UCSD-AML1 (cell line): Measurements from ENCODE around the gene ASB18.

Experiments used
- DNase-seq: peaks from one replicate; lab custom pipeline; 2025; ENCODE audit not compliant: unreplicated experiment; lab: John Stamatoyannopoulos, UW

The ASB18 gene

DNA sequence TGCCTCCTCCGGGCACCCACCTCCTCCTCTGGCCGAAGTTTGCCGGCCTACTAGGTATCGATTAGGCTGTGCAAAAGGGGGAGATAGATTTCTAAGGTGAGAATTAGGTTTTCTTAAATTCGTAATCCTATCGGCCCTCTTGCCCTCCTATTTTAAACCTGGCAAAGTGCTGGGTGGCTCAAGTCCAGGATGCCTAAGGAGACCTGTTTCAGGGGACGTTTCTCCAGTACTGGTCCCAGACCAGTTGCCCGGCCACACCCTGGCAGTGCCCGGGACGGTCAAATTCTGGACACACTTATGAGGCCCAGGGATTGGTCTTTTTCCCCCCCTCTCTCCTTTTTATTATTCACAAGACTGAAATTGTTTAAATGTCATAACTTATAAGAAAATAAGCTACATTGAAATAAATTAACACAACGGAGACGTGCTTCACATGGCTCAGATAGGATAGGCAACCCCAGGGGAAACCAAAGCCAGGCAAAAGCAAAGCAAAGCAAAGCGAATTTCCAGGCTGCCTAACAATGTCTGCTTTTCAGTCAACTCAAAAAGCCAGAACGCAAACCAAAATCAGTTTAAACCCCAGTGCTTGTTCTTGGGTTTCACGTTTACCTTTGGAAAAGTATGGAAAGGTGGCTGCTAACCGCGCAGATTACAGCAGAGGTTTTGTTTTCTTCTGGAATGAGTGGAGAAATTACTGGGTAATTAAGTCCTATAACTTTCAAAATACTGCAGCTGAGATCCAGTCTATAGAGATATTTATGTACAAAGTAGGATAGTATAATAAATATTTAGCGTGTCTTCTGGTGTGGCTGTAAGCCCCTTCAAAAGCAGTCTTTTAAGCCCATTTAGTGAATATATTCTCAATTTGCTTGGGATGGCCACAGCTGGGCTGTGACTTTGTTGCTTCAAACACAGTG is 99.0 kb downstream of the ASB18 start:
- DNase-seq, result no peak

DNA sequence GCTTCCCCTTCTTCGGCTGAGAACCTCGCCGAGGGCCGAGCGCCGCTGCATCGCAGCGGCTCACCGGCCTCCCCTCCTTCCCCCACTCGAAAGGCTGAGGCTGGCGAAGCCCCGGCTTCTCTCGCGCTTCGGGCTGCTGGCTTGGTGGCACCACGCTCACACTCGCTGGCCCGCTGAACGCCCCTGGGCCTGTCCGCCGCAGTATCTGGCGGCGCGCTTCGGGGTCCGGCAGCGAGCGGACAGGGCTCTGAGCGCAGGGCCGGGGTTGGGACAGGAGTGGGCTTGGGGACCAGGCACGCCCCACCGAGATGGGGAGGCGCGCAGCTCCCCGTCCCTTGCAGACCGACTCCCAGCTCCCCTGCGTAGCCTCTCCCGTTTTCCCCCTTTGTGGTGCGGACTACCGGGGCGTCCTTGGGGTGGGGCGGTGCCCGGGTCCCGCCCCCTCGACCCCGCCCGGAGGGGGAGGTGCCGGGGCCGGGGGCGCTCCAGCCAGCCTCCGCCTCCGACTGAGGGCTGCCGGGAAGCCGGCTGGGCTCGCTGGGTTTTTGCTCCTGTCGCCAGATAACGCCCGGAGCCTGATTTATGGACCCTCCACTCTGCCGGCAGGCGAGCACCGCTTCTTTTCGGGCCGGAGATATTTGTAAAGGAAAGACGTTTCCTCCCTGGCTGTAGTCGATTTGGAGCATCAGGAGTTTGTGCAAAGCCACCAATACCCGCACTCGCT is 99.8 kb downstream of the ASB18 start:
- DNase-seq, result no peak

DNA sequence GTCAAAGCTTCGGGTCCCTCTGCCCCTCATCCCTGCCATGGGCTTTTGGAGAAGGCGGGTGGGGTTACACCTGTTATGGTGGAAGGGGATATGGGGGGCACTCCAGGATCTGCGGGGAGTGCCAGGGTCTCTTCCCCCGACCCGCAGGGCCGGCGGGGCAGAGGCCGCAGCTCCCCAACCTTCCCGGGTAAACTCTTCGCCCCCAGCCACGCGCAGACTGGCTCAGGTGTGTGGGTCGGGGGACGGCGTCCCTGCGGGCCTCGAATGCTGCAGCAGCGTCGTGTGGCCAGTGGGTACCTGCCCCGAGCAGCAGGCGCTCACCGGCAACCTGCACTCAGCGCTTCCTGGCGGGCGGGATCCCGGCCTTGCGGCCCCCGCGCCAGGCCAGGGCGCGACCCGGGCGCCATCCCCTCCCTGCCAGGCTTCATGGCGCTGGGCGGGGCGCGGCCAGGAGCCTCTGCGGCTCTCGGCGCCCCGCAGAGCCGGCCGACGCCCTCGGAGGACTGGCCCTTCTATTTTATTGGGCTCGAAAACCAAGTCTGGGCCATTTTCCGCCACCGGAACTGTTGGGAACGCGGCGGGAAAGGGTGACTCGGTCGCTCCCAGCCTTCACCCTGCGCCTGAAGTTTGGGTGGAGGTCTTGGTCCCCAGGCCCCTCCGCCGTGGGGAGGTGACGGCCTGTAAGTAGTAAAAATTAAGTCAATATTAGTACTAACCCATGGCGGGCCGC is 100.6 kb downstream of the ASB18 start:
- no peak for DNase-seq

DNA sequence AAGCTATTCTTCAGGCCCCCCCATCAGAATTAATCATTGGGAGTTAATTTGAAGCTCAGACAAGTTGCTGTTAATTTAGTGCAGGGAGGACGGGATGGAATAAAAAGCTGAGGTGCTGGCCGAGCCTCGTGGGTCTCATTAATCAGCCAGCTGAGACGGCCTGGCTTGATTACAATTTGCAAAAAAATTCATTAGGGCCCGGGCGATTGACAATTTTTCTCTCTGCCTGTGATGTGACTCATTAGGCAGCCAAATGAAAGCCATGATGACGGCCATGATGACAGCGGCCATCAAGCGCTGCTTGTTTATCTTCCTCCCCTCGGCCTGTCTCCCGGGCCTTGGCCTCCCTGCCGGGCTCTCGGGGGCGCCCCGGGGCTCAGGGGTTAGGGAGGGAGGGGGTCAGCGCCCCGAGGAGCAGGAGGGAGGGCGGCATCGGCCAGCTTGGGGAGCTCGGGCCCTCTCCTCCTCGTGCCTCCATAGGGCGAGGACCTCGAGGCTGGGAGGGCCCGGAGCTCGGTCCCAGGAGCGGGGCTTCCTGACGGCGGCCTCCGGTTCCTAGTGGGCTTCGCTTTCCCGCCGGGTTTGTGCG is 101.2 kb downstream of the ASB18 start:
- no peak for DNase-seq

DNA sequence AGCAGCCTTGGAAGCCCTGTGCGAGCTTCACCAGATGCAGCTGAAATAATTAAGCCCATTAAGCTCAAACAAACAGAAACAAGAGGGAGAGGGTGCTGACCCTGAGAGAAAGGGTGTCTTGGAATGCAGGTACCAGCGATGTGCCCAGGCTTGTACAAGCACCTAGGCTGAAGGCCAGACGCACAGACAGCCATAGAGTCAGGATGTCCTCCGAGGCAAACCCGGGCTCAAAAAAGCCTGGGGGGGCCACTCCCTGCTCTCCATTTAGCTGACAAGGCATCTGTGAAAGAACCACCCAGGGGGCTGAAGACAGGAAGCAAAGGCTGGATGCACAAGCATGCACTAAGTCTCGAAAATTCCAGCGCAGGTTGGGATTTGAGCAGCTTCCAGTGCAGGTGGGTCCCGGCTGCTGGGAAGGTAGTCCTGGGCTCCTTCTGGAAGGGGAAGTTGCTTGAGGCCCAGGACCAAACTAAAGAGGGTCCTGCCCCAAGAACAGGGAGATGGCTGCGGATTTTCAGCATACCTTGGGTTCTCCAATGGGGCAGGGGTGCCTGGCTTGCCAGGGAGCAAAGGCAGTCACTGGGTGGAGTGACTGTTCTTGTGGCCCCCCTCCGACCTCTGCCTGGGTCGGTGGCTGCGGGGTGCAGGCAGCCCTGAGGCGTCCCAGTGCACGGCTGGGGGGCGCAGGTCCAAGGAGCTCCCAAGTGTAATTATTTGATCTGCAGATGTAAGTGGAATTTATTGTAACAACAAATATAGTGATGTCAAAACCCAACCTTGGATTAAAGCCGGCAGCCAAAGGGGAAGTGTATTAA is 102.0 kb downstream of the ASB18 start:
- no peak for DNase-seq

DNA sequence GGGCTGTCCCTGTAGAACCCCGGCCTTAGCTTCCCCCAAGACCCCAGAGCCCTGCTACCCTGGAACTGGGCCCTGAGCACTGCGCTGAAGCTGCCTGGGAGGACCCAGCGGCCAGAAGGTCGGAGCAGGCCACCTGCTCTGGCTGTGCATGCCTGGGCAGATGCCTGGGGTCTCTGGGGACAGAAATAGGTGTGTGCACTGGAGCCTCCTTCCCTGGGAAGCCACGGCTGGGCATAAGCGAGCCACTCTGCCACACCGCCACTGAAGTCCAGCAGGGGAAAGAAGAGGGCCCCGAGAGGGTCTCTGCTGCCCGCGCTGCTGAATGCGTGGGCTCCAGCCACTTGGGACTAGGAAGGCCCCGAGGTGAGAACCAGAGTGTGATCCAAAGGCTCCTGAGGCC is 102.7 kb downstream of the ASB18 start:
- no peak for DNase-seq

DNA sequence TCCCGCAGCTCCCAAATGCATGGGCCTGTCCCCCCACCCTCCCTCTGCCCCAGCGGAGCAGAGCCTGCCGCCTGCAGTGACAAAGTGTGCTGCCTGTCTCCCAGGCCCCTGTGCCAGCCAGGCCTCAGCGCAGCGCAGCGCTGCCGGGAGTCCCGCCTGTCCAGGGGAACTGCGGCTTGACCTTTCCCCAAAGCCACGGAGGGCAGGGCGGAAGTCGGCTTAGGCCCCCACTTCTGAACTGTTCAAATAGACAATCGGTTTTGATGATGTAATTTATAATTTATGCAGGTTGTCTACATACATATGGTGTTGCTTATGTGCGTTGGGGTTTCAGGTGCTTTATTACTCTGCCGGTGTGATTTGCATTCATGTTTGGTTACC is 103.1 kb downstream of the ASB18 start:
- no peak for DNase-seq

DNA sequence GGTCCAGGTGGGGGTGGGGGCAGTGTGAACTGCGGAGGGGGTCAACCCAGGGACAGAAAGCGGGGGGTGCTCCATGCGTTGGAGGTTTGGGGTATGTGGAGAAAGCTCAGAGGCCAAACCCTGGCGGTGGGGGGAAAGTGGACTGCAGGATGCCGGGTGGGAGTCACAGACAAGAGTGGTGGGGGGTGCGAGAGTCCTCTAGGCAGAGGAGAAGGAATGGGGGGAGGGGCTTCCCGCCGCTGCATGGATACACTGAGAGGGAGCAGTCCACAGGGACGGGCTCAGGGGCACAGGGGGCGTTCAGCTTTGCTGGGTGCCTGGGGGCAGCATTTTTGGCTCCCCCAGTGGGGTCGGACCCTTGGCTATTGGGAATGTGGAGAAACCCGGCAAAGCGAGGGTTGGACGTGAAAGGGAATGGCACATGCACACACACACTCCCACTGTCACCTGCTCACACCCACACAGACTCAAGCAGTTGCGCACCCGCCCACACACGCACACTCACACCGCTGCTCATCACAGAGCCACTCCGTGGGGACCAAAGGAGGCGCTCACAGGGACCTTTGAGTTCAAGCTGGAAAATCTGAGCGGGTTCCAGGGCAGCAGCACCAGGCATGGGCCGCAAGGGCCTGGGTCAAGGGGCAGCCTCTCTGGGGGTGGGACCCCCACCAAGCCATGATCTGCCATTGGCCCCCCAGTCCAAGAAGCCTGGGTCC is 103.7 kb downstream of the ASB18 start:
- DNase-seq, result no peak

GRCh38 chr2:236159778-236160170 is 104.4 kb downstream of the ASB18 start:
- DNase-seq, result no peak

DNA sequence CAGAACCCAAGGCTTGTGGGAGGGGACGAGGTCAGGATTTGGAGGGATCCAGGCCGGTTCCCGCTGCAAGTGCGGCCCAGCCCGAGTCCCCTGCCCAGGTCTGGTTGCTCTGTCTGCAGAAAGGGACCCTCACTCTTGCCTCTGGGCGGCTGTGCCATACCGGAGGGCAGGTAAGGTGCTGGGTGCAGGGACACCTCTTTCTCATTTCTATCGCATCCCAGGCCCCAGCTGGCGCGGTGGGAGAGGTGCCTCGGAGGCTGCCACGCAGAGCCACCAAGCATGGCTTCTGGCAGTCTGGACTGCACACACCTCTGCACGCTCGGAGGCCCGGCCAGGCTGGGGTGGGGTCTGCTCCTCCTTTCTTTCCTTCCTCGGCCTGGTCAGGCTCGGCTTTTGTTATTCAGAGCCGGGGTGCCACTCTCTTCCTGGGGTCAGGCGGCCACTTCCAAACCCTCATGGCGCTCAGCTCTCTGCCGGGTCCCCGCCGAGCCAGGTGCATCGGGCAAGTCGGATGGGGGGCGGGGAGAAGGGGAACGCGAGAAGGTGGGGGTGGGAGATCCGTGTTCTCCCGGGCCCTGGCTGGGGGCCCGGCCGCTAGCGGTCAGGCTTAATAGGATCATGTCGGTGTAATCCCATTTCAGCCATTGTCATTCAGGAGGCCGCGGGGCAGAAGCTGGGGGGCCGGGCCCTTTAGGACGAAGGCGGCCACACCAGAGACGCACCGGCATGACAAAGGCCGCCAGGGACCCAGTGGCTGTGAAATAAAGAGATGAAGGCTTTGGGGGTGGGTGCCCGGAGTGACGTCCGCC is 105.0 kb downstream of the ASB18 start:
- DNase-seq, result no peak

DNA sequence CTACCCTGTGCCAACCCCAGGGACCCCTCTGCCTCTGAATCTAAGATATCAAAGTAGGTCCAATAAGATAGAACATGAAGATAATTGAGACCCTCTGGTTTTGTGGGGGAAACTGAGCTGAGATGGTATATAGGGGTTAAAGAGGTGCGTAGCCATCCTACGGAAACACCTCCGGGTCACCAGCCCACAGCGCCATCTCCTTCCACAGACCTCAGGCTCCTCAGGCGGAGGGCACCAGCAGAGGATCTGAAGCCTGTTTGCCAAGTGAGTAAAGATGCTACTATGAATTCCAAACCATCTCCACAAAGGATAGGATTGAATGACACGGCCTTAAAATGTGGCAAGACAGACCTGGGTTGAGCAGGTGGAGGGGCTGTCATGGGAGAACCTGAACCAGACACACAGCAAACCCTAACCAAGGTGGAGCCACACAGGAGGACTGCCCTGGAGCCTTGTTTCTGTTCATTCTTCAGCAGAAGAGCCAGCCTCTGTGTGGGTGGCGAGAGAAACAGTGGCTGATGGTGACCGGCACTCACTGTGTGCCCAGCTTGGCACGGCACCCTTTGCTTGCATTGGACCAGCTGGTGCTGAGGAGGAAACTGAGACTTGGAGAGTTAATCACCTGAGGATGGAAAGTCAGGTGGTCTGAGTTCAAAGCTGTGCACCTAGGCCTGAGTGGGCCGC is 106.2 kb downstream of the ASB18 start:
- DNase-seq, result no peak

- no peak for DNase-seq
These were observed 106.8 kb downstream of the ASB18 start for GRCh38 chr2:236157366-236157765.

DNA sequence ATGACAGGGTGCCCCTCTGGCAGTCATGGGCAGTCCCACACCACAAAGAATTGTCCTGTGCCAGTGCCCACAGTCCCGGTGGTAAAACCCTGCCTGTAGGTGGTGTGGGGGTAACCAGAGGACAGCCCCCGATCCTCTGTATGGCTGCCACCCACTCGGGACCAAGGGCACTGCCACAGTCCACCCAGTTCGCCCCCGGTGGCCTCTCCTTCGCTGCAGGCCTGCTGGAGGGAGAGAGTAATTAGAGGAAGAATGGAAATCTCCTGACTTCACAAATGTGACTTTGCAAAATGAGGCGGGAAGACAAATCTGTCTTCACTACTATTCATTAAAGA is 107.4 kb downstream of the ASB18 start:
- DNase-seq, result no peak

DNA sequence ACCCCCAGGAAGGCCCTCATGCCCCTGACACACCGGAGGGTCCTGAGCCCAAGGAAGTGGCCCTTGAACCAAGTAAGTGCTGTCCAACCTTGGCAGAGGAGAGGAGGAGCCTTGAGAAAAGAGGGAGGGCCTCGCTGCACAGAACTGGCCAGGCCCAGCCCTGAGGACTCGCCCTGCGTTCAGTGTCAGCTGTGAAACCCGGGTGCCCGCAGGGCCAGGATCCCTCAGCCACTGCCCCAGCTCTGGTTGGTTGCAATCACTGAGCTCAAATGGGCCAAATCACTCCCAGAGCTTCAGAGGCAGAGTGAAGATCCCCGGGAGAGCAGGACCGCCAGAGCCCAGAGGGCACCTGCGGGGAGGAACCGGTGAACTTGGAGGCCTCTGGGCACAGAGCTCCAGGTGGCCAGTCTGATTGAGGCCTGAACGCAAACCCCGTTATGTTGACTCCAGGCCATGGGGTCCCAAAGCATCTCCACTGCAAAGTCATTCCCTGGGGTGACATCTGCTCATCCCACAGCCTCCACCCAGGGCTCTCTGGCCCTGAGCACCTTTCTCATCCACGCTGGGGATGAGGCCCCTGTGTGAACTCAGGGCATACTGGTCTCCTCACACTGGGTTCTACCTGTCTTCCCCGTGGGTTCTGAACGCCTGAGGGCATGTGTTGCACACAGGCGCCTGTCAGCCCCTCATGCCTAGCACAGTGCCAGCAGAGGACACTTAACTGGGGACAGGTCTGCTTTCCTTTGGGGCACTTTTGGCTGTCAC is 107.9 kb downstream of the ASB18 start:
- no peak for DNase-seq

GRCh38 chr2:236155406-236155805 is 108.8 kb downstream of the ASB18 start:
- DNase-seq, result no peak

GRCh38 chr2:236146436-236146835 is 117.8 kb downstream of the ASB18 start:
- no peak for DNase-seq

GRCh38 chr2:236143811-236144210 is 120.4 kb downstream of the ASB18 start:
- DNase-seq, result no peak
